Epithelial cell of proximal tubule (primary cell): Measurements from ENCODE around the gene TBL1X. TPM values are rescaled to one million over a fixed set of nuclear protein-coding genes. Genes with fewer than 3 reads are reported as not detected.
A peak's percentile ranks its signal among the peaks of the same experiment; 100 is the strongest.

Experiments used
- DNase-seq: peaks from one replicate; pipeline ENCODE4 v3.0.0-alpha.2; 2011; ENCODE audit warnings: low read depth
- H3K4me3 ChIP-seq: 2 replicates; pipeline ENCODE4 v1.5.1; 2011; ENCODE audit warnings: low read depth, mild to moderate bottlenecking, low read length
- total RNA-seq: library from RNA; depleted of rRNA; stranded (reverse); fragments of >200 nt; gene quantifications from 2 replicates; pipeline ENCODE4 v1.2.3, GENCODE V29; 2015
- TF ChIP-seq, protein P1 (sequence below): conservative IDR thresholded peaks from 2 replicates; pipeline ENCODE4 v1.5.1; 2012; ENCODE audit warnings: low read depth, mild to moderate bottlenecking, low read length

The TBL1X gene
- total RNA-seq, 1 donor from 2014 or later, result 9.1 TPM

DNA sequence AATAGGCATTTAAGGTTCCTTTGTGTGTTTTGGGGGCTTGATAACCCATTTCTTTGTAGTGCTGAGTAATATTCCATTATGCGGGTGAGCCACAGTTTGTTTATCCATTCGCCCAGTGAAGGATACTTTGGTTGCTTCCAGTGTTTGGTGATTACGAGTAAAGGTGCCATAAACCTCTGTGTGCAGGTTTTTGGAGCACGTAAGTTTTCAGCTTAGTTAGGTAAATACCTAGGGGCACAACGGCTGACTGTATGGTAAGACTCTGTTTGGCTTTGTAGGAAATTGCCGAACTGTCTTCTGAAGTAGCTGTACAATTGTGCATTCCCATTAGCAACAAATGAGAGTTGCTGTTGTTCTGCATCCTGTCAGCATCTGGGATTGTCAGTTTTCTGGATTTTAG is 3.8 kb upstream of the TBL1X start:
- no peak for DNase-seq
- H3K4me3 ChIP-seq, result no peak overlapping the region
- TF ChIP-seq, protein P1, sequence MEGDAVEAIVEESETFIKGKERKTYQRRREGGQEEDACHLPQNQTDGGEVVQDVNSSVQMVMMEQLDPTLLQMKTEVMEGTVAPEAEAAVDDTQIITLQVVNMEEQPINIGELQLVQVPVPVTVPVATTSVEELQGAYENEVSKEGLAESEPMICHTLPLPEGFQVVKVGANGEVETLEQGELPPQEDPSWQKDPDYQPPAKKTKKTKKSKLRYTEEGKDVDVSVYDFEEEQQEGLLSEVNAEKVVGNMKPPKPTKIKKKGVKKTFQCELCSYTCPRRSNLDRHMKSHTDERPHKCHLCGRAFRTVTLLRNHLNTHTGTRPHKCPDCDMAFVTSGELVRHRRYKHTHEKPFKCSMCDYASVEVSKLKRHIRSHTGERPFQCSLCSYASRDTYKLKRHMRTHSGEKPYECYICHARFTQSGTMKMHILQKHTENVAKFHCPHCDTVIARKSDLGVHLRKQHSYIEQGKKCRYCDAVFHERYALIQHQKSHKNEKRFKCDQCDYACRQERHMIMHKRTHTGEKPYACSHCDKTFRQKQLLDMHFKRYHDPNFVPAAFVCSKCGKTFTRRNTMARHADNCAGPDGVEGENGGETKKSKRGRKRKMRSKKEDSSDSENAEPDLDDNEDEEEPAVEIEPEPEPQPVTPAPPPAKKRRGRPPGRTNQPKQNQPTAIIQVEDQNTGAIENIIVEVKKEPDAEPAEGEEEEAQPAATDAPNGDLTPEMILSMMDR, result no peak

DNA sequence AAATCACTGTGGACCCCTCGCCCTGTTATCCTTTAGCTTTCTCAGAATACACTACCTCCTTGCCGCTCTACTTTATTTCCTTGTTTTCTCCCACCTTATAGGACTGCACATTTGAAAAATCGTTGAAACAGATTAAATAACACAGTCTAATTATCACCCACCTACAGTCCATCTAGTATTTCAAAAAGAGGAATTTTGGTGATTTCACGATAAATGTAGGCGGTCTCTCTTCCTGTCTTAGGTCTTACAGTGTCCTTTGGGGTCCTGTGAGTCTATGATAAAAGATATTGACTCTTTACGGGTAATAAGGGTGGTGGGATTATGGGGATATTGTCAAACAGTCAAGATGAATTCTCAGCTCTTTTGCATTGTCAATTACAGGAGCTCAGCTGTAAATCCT is 2.4 kb upstream of the TBL1X start:
- no peak for DNase-seq
- TF ChIP-seq, protein P1, result no peak
- H3K4me3 ChIP-seq, result no peak overlapping the region

DNA sequence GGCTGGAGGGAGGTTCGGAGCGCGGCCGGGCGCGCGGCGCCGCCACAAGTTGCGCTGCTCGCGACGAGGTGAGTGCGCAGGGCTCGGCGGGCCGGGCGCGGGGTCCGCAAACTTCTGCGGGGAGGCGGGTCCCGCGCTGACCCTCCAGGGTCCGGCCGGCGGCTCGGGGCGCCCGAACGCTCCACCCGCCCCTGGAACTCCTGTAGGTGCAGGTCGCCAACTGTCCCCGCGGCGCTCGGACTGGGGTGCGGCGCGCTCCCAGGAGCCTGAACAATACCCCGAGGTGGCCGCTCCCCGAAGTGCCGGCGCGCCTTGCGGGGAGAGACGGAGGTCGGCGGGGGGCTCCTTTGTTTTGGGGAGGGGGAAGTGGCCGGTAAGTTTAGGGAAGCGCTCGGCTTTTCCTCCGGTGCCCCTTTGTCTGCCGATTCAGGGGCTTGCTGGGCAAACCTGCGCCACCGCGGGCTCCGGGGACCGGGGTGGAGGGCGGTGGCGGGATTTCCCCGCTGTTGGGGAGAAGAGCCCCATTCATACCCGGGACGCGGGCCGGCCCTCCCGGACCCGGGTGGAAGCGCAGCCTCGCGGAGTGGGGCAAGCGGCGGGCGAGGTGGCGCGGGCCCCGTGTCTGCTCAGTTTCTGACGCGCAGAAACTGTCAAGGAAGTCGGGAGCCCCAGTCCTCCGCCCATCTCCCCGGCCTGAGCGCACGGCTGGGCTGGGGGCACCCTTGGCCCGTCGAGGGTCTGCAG is 694 bp downstream of the TBL1X start:
- DNase-seq, result no peak
- TF ChIP-seq, protein P1, result no peak
- peak overlapping the region; percentile 71 for H3K4me3 ChIP-seq

DNA sequence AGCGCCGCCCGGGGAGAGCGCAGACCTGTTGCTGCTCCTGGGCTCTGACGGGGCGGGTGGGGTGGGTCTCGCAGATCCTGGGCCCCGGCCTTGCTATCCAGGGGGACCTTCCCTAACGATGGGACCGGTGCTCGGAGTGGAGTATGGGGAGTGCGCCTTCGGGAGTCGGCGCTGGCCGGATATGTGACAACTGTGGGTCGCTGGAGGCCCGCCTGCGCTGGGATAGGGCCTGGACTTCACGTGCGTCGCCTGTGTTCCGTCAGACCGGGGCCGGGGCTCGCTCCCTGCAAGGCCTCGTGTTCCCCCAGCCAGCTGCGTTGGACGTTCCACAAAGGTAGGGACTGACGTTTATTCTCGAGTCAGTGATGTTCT is 1.3 kb downstream of the TBL1X start:
- H3K4me3 ChIP-seq, result peak overlapping the region; percentile 71
- TF ChIP-seq, protein P1, result no peak
- no peak for DNase-seq

DNA sequence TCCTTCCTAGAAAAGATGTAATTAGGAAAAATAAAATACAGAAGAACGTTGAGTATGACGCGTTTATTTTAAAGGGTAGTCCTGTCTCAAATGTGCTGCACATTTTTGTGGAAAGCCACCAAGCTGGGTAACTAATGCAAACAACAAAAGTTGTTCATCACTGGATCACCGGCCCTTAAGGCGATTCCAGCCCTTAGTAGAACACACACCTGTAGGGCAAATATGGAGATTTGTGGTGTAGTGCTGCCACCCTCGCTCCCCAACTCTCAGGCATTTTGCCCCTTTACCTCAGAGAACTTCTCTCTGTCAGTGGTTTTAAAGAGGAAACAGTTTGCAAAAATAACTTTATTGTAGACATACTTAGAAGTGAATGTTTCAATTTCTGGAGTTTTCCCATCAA is 1.9 kb downstream of the TBL1X start:
- DNase-seq, result no peak
- peak overlapping the region; percentile 71 for H3K4me3 ChIP-seq
- TF ChIP-seq, protein P1, result no peak

DNA sequence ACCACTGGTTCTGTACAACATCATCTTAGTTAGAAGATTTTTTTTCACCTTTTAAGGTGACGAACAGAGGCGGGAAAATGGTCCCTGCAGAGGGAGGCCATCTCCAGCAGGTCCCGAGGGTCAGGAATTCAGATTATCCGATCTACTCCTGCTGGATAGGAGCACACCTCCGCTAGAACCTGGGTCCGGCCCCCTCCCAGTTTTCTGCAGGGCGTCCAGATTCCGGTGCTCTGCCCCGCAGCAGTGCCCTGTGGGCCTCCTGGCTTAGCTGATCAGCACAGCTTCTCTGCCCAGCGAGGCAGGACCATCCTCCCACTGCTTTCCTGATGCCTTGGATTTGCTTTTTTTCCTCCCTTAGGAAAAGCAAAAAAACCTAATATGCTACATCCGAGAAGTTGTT is 2.3 kb downstream of the TBL1X start:
- DNase-seq, result no peak
- TF ChIP-seq, protein P1, result no peak
- peak overlapping the region; percentile 71 for H3K4me3 ChIP-seq

DNA sequence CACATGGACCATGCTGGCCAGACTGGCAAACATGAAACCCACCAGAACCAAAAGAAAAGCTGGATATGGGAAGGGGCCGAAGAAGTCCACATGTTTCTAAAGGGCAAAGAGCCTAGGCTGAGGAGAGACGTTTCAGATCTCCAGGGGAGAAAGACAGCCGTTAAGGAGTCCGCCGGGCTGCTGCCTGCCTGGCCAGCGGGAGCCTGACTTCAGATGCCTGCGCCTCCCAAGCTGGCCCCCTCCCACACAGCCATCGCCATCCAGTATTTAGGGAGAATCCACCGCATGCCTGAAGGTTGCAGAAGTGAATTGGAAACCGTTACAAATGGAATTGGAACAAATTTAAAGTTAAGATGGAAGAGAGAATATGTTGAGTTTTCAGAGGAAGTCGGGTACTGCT is 2.9 kb downstream of the TBL1X start:
- DNase-seq, result no peak
- TF ChIP-seq, protein P1, result no peak
- peak overlapping the region; percentile 71 for H3K4me3 ChIP-seq
